AG10803 (cell line): ENCODE measurements around the gene OAT.

Source experiments
- DNase-seq: peaks from one replicate; pipeline ENCODE4 v3.0.0; 2010; ENCODE audit warnings: low read depth
- H3K4me3 ChIP-seq: 2 replicates; pipeline ENCODE4 v1.5.1; 2011; ENCODE audit warnings: mild to moderate bottlenecking, low read length, control low read depth
- TF ChIP-seq, protein P1 (sequence below): conservative IDR thresholded peaks from 2 replicates; pipeline ENCODE4 v1.5.1; 2011; ENCODE audit warnings: mild to moderate bottlenecking, low read length, control low read depth, inconsistent platforms

The OAT gene

DNA sequence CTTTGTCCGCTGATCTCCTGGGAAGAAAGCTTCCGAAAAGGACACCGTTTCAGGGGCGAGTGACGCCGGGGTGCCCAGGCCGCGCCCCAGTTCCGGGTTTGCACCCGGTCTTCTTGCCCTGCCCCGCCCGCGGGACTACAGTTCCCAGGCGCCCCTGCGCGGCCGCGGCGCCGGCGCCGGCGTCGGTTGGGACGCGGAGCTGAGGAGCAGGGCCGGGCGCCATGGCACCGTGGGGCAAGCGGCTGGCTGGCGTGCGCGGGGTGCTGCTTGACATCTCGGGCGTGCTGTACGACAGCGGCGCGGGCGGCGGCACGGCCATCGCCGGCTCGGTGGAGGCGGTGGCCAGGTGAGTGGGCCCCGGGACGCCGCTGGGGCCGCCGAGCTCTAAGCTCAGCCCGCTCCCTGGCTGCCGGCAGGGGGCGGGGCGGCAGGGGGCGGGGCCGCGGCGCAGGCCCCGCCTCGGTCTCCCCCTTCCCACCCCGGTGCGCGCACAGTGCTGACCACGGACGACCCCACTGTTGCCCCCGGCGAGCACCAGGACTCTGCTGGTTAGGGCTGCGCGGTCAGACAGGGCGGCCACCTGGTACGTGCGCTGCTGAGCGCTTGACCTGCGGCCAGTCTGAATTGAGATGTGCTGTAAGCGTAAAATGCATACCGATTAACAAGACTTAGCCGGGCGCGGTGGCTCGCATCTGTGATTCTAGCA is 43.1 kb upstream of the OAT start, which contains the start of gene LHPP:
LHPP (plus strand) TSS at position 182 of the 706 bp plus-strand sequence; CDS start at position 222, 40 bp downstream.
- TF ChIP-seq, protein P1, sequence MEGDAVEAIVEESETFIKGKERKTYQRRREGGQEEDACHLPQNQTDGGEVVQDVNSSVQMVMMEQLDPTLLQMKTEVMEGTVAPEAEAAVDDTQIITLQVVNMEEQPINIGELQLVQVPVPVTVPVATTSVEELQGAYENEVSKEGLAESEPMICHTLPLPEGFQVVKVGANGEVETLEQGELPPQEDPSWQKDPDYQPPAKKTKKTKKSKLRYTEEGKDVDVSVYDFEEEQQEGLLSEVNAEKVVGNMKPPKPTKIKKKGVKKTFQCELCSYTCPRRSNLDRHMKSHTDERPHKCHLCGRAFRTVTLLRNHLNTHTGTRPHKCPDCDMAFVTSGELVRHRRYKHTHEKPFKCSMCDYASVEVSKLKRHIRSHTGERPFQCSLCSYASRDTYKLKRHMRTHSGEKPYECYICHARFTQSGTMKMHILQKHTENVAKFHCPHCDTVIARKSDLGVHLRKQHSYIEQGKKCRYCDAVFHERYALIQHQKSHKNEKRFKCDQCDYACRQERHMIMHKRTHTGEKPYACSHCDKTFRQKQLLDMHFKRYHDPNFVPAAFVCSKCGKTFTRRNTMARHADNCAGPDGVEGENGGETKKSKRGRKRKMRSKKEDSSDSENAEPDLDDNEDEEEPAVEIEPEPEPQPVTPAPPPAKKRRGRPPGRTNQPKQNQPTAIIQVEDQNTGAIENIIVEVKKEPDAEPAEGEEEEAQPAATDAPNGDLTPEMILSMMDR: no peak
- H3K4me3 ChIP-seq: peak within 1 kb of the TSS; percentile 86
- DNase-seq: peak; percentile 75

DNA sequence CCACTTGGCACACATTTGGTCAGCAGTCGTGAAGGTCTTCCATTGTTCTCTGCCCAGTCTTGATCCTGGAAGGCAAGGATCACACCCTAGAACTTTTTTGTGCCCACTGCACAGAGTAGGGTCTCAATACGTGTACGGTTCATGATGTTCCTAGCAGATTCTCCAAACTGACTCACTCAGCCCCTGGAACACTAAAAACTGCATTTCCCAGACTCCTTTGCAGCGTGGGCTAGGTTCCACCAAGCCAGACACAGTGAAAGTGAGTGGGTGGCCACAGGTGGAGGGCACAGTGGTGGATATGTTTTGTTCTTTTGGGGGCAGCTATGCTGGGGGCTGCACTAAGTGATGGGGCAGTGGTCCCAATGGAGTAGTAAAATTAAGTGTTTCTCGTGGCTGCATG is 41.4 kb upstream of the OAT start:
- no peak for DNase-seq
- H3K4me3 ChIP-seq: no peak overlapping the region
- TF ChIP-seq, protein P1: no peak

DNA sequence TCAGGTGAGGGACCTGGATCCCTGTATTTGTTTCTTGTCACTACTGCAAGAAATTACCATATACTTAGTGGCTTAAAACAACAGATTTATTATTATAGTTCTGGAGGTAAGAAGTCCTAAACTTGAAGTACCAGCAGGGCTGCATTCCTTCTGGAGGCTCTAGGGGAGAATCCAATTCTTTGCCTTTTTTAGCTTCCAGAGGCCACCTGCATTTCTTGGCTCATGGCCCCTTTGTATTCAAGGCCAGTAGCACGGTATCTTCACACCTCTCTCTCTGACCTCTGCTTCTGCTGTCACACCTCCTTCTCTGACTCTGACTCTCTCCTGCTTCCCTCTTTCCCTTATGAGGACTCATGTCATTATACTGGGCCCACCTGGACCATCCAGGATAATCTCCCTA is 40.7 kb upstream of the OAT start:
- no peak overlapping the region for H3K4me3 ChIP-seq
- TF ChIP-seq, protein P1: no peak
- DNase-seq: no peak

DNA sequence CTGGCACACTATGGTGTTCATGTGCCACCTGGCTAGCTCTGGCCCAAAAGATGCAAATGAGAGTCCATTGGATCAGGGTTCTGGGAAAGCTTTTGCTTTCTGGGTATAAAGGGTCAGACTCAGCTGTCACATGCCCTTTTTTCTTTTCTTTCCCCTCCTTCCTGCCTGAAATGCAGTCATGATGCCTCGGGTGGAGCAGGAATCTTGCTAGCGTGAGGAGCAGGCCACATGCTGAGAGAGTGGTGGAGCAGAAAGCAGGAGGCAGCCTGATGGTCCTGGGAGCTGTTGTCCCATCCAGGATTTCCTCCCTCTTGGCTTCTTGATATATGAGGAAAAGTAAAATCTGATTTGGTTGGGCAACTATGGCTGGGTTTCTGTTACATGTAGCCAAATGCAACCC is 40.2 kb upstream of the OAT start:
- no peak for DNase-seq

GRCh38 chr10:124458473-124458872 is 39.8 kb upstream of the OAT start:
- H3K4me3 ChIP-seq: no peak overlapping the region
- TF ChIP-seq, protein P1: no peak

More for the DNA sequence above, 40.2 kb upstream of the OAT start:
- TF ChIP-seq, protein P1: no peak
- no peak overlapping the region for H3K4me3 ChIP-seq

GRCh38 chr10:124455441-124455840 is 36.7 kb upstream of the OAT start:
- TF ChIP-seq, protein P1: no peak
- DNase-seq: no peak
- H3K4me3 ChIP-seq: no peak overlapping the region

More at GRCh38 chr10:124458473-124458872, 39.8 kb upstream of the OAT start:
- no peak for DNase-seq

DNA sequence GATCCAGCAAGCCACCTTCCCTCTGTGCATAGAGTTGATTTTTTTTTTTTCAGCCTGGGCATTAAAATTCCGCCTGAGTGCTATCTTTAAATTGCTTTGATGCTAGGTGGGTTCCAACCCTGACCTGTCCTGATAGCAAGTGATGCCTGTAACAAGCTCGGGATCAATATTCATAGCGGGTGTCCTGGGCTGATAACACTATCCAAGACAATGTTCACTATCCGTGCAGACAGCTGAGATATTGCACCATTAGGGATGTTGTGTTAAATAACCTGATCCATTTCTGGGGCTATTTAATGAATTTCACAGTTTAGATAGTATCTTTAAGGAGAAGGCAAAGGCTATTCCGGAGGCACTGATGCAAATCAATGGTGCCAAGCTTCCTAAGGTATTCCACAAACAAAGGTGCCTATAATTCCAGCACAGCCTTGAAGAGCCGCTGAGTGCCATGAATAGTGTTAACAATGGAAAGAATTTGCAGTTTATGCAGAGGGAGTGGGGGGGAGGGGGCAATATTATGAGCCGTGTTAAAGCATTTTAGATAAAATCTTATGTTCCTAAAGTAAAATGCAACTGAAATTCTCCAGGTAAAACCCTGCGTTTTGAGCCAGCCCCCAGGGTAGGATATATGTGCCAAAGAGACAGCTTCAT is 35.4 kb upstream of the OAT start:
- TF ChIP-seq, protein P1: no peak
- DNase-seq: no peak
- no peak overlapping the region for H3K4me3 ChIP-seq
